ENCODE measurements around the gene GSTA1. TPM values are rescaled to one million over a fixed set of nuclear protein-coding genes. Genes with fewer than 3 reads are reported as not detected.
"Not testable (repeated sequence)": the region's sequence is repeated elsewhere in the genome, so short reads cannot be mapped to it uniquely, and the experiment has no call there.

Gene GSTA1
- total RNA-seq, 1 experiment from 2014 or later, result 0.28 TPM

DNA sequence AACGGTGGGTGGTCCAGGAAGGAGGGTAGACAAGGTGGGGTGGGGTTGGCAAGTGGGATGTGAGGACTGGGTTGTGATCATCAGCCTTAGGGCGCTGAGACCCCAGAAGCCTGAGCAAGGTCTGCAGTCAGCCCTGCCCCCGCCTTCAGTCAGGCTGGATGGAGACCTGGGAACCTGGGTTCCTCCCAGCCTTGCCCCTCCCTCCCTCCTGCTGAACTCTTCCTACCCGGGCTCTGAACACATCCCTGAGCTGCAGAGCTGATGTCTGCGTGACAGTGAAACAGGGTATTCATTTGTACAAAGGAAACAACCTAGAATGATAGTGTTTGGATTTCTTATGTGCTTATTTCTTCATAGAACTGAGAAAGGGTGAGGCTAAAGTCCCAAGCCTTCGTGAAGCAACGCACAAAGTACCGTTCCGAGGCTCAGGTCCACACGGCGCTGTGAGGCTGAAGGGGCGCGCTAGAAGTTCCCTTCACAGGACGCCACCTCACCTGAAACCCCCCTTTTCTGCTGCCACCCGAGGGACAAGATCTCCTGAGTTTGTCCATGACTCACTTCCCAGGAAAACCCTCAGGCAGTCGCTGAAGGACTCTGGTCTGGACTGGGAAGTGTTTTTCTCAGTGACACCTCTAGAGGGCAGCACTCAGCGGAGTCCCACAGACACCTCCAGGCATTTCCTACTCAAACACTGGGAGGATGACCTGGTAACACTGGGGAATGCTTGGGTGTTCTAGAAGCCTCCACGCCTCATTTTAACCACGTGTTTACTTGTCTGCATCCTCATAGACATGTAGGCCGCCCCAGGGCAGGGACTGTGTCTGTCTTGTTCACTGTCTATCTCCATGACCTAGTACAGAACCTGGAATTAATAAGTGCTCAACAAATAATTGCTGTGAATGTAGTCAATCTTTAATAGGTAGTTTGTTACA, 35.8 kb upstream of the GSTA1 start:
- DNase-seq (ENCODE audit: low read depth, low spot score) (peak; percentile 65), ATAC-seq (peak; percentile 98)
- no peak for TF ChIP-seq POLR2AphosphoS5 (IDR thresholded peaks at IDR 0.05; ENCODE audit: low read depth, low read length)
- TF ChIP-seq, protein P1, sequence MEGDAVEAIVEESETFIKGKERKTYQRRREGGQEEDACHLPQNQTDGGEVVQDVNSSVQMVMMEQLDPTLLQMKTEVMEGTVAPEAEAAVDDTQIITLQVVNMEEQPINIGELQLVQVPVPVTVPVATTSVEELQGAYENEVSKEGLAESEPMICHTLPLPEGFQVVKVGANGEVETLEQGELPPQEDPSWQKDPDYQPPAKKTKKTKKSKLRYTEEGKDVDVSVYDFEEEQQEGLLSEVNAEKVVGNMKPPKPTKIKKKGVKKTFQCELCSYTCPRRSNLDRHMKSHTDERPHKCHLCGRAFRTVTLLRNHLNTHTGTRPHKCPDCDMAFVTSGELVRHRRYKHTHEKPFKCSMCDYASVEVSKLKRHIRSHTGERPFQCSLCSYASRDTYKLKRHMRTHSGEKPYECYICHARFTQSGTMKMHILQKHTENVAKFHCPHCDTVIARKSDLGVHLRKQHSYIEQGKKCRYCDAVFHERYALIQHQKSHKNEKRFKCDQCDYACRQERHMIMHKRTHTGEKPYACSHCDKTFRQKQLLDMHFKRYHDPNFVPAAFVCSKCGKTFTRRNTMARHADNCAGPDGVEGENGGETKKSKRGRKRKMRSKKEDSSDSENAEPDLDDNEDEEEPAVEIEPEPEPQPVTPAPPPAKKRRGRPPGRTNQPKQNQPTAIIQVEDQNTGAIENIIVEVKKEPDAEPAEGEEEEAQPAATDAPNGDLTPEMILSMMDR (IDR thresholded peaks at IDR 0.05), result peak; percentile 91
- no peak for TF ChIP-seq TCF7L2 (IDR thresholded peaks at IDR 0.05; ENCODE audit: low read depth, low read length)
- CTCF ChIA-PET, result no interaction called here
- POLR2A ChIA-PET, result no interaction called here
- Histone ChIP-seq H3K4me3 (ENCODE audit: low read depth in 2 of 2, low read length in 2 of 2) (peak overlapping the region; percentile 26 to 50), H3K27ac (ENCODE audit: low read length) (no peak overlapping the region), H3K27me3 (ENCODE audit: control insufficient read depth, insufficient read depth, low read length) (peaks cover 3% of the 10 kb centered on the region), H3K9me3 (ENCODE audit: control insufficient read depth, insufficient read depth, low read depth, low read length) (no peaks in the 10 kb centered on the region), H3K4me1 (ENCODE audit: control insufficient read depth, insufficient read depth, low read length) (no peaks in the 10 kb centered on the region), H3K36me3 (ENCODE audit: control insufficient read depth, insufficient read depth, low read length) (no peaks in the 10 kb centered on the region)
- in situ Hi-C loops (cut with HindIII; ENCODE audit: low pct_unique_long_range_greater_than_20kb, low sequenced_read_pairs) (no loop called here), intact Hi-C loops (cut with micrococcal nuclease; ENCODE audit: unreplicated experiment) (no loop called here)
- BruUV-seq (replicated peaks), result no TSS peak

DNA sequence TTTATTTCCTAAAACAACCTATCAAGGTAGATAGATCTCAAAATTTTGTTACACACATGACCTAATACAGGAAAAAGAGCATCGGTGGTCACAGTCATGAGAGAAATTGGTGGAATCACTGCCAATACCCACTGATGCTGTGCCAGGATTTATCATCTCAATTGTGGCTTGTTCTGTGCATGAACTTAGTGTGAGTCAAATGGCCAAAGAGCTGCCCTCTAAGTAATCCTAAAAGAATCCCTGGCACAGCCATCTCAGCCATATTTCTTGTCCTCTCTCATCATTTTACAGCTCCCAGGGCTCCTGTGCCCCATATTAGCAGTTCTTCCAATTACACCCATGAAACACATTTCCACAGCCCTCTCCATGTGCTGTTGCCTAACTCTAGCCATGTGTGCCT, 30.9 kb upstream of the GSTA1 start:
- H3K4me1 ChIP-seq (ENCODE audit: control insufficient read depth, insufficient read depth, low read length), result no peaks in the 10 kb centered on the region
- TF ChIP-seq SIN3A (IDR thresholded peaks at IDR 0.05; ENCODE audit: borderline replicate concordance, insufficient read depth, low read depth, low read length) (no peak), POLR2AphosphoS5 (IDR thresholded peaks at IDR 0.05; ENCODE audit: low read depth, low read length) (no peak), TCF7L2 (IDR thresholded peaks at IDR 0.05; ENCODE audit: low read depth, low read length) (no peak)
- TF ChIP-seq, protein P2, sequence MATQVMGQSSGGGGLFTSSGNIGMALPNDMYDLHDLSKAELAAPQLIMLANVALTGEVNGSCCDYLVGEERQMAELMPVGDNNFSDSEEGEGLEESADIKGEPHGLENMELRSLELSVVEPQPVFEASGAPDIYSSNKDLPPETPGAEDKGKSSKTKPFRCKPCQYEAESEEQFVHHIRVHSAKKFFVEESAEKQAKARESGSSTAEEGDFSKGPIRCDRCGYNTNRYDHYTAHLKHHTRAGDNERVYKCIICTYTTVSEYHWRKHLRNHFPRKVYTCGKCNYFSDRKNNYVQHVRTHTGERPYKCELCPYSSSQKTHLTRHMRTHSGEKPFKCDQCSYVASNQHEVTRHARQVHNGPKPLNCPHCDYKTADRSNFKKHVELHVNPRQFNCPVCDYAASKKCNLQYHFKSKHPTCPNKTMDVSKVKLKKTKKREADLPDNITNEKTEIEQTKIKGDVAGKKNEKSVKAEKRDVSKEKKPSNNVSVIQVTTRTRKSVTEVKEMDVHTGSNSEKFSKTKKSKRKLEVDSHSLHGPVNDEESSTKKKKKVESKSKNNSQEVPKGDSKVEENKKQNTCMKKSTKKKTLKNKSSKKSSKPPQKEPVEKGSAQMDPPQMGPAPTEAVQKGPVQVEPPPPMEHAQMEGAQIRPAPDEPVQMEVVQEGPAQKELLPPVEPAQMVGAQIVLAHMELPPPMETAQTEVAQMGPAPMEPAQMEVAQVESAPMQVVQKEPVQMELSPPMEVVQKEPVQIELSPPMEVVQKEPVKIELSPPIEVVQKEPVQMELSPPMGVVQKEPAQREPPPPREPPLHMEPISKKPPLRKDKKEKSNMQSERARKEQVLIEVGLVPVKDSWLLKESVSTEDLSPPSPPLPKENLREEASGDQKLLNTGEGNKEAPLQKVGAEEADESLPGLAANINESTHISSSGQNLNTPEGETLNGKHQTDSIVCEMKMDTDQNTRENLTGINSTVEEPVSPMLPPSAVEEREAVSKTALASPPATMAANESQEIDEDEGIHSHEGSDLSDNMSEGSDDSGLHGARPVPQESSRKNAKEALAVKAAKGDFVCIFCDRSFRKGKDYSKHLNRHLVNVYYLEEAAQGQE (IDR thresholded peaks at IDR 0.05; ENCODE audit: insufficient read depth in 1 of 2, low read depth in 2 of 2, low read length in 1 of 2), result no peak
- TF ChIP-seq, protein P1 (IDR thresholded peaks at IDR 0.05), result no peak
- intact Hi-C loops (cut with micrococcal nuclease; ENCODE audit: unreplicated experiment), result no loop called here
- no peak for DNase-seq (ENCODE audit: low read depth, low spot score)
- H3K36me3 ChIP-seq (ENCODE audit: control insufficient read depth, insufficient read depth, low read length), result no peaks in the 10 kb centered on the region
- CTCF ChIA-PET, result no interaction called here
- no peaks in the 10 kb centered on the region for H3K9me3 ChIP-seq (ENCODE audit: control insufficient read depth, insufficient read depth, low read depth, low read length)
- no peak overlapping the region for H3K27ac ChIP-seq (ENCODE audit: low read length)
- BruUV-seq (replicated peaks), result no TSS peak
- in situ Hi-C loops (cut with HindIII; ENCODE audit: low pct_unique_long_range_greater_than_20kb, low sequenced_read_pairs), result no loop called here
- no peak for ATAC-seq
- POLR2A ChIA-PET, result no interaction called here
- H3K4me3 ChIP-seq (ENCODE audit: low read depth in 2 of 2, low read length in 2 of 2), result no peak overlapping the region
- peaks cover 3% of the 10 kb centered on the region for H3K27me3 ChIP-seq (ENCODE audit: control insufficient read depth, insufficient read depth, low read length)

DNA sequence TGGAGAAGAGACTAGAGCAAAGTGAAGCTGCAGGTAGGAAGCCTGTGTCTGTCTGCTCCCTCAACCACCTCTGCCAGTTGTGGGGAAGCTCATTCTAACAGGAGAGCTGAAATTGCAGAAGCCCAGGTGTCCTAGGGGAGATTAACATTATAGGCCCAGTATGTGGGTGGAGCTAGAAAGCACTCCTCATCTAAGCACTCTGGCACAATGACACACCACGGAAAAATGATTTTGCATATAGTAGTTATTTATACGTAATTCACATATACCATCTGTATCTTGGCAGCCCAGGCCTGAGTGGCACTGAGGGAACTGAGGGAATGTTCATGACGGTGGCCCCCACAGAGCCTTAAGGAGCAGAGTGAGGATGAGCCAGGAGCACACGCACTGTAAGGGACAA, 27.3 kb upstream of the GSTA1 start:
- intact Hi-C loops (cut with micrococcal nuclease; ENCODE audit: unreplicated experiment); H3K9me3 ChIP-seq (ENCODE audit: control insufficient read depth, insufficient read depth, low read depth, low read length); H3K36me3 ChIP-seq (ENCODE audit: control insufficient read depth, insufficient read depth, low read length); BruUV-seq (replicated peaks); POLR2A ChIA-PET; CTCF ChIA-PET; H3K4me1 ChIP-seq (ENCODE audit: control insufficient read depth, insufficient read depth, low read length); DNase-seq (ENCODE audit: low read depth, low spot score); ATAC-seq; H3K27me3 ChIP-seq (ENCODE audit: control insufficient read depth, insufficient read depth, low read length); H3K27ac ChIP-seq (ENCODE audit: low read length); H3K4me3 ChIP-seq (ENCODE audit: low read depth in 2 of 2, low read length in 2 of 2); in situ Hi-C loops (cut with HindIII; ENCODE audit: low pct_unique_long_range_greater_than_20kb, low sequenced_read_pairs): not testable (repeated sequence)
